HG03045 (cell line): ENCODE data around the gene CCNL2.

Source experiments
- ATAC-seq: cut with Tn5 transposase; IDR thresholded peaks from one replicate; pipeline ENCODE4 v1.9.1; 2021; ENCODE audit warnings: mild to moderate bottlenecking, moderate library complexity; ENCODE audit not compliant: unreplicated experiment

Gene CCNL2

GRCh38 chr1:1345860-1346500, 53.2 kb downstream of the CCNL2 start:
- no peak for ATAC-seq

GRCh38 chr1:1345384-1345783, 53.8 kb downstream of the CCNL2 start:
- no peak for ATAC-seq

DNA sequence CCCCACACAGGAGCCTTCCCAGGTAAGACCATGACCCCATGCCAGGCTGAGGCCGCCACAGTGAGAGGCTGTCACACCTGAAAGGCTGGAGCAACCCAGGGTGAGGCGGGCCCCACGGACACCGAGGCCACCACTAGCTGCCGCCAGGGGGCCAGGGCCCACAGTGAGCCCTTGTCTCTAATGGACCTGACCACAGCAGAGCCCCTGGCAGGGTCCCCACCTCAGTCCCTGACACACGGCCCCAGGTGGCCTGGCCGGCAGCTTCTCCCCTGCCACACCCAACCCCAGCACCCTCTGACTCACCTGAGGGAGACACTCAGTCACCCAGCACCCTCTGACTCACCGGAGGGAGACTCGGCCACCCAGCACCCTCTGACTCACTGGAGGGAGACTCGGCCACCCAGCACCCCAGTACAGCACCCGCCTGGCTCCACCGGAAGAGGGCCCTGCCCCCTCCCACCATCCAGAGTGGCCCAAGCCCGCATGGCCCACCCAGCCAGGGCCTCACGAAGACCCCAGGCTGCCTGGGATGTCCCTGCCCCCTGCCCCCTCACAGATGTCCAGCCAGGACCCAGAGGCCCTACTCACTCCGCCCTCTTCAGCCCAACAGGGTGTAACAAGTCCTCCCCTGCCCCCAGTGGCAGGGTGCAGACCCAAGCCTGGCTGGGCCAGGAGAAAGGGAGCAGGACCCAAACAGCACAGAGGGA, 54.3 kb downstream of the CCNL2 start:
- ATAC-seq, result no peak

- no peak for ATAC-seq
These were observed 55.2 kb downstream of the CCNL2 start for GRCh38 chr1:1343811-1344421.

GRCh38 chr1:1342584-1343115, 56.5 kb downstream of the CCNL2 start:
- ATAC-seq, result no peak

GRCh38 chr1:1342061-1342562, 57.0 kb downstream of the CCNL2 start:
- no peak for ATAC-seq

GRCh38 chr1:1341549-1342021, 57.5 kb downstream of the CCNL2 start:
- ATAC-seq, result no peak

- no peak for ATAC-seq
These were observed 58.2 kb downstream of the CCNL2 start for GRCh38 chr1:1340791-1341548.

- ATAC-seq, result no peak
These were observed 59.0 kb downstream of the CCNL2 start for GRCh38 chr1:1340185-1340584.

GRCh38 chr1:1338278-1338677, 60.9 kb downstream of the CCNL2 start:
- ATAC-seq, result no peak

DNA sequence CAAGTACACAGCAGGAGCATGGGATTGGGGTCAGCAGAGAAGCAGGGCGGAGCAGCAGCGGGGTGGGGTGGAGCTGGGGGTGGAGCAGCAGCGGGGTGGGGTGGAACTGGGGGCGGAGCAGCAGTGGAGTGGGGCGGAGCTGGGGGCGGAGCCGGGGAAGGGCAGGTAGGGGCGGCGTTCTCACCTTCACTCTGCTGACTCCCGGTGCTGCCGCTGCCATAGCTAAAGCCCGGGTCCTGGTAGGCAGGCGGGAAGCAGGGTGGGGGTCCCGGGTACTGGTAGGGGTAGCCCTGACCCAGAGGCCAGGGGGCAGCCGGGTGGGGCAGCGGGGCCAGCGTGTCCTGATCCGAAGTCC, 61.4 kb downstream of the CCNL2 start:
- ATAC-seq, result no peak

- ATAC-seq, result no peak
These were observed 62.0 kb downstream of the CCNL2 start for GRCh38 chr1:1336931-1337792.

- ATAC-seq, result no peak
These were observed 62.7 kb downstream of the CCNL2 start for GRCh38 chr1:1336446-1336845.

DNA sequence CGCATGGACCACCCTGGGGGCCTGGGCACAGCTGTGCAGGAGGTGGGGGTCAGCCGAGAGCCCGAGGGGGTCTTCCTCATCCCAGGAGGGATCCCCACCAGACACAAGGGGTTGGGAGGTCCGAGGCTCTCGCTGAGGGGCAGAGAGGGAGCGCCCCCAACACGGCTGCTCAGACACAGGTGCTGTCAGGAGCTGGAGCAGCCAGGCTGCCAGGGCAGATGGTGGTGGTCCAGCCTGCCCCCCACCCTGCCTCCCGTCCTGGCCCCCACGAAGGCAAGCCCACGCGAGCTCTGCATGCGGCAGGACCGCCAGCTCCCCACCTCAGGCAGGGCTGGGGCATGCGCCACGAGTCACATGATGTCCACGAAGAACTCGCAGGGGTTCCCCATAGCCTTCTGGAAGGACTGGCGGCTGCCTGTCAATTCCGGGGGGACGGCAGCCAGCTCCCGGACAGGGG, 63.3 kb downstream of the CCNL2 start:
- no peak for ATAC-seq
